Right lobe of liver (tissue), 4 donors: ENCODE results near the gene SPNS3.

Source experiments
- CTCF ChIP-seq, 4 donors: fragments of 200-600 bp in 3 of 4; fragments of 450-650 bp in 1 of 4; IDR thresholded peaks; one replicate each; pipeline versions ENCODE4 v1.5.1 to v1.8.0; 2016 to 2022; ENCODE audit warnings: antibody characterized with exemption in 4 of 4, mild to moderate bottlenecking in 2 of 4
- POLR2A ChIP-seq: fragments of 450-650 bp; IDR thresholded peaks from one replicate; pipeline ENCODE4 v1.6.1; 2017; ENCODE audit warnings: antibody characterized with exemption, mild to moderate bottlenecking
- donor health status: DM: no; HTN: no; CAD: no.
- donor health status: DM: no; HTN: no; CAD: no.
- donor health status: DM: no; HTN: yes; CAD: no.

GRCh38 chr17:4387137-4387536 lies 46.6 kb upstream of the SPNS3 start:
- TF ChIP-seq CTCF (IDR thresholded peaks at IDR 0.05) (no peak), POLR2A (no peak)
